Suprapubic skin (tissue), 4 donors: ENCODE data around the gene CIRBP.

Experiments
- POLR2A ChIP-seq, 2 donors: fragments of 450-650 bp; IDR thresholded peaks; one replicate each; pipeline ENCODE4 v1.6.1; 2017; ENCODE audit warnings: antibody characterized with exemption in 2 of 2, mild to moderate bottlenecking in 2 of 2, moderate library complexity in 2 of 2
- POLR2AphosphoS5 ChIP-seq, 3 donors: sonication (generic); formaldehyde crosslinking; IDR thresholded peaks; one replicate each; pipeline ENCODE4 v1.6.1; 2017; ENCODE audit warnings: antibody characterized with exemption in 3 of 3
- TF ChIP-seq, protein P1 (sequence below), 2 donors: fragments of 200-600 bp in 1 of 2; fragments of 450-650 bp in 1 of 2; sonication (generic) in 1 of 2; IDR thresholded peaks; one replicate each; pipeline ENCODE4 v1.5.1; 2016 to 2019; ENCODE audit warnings: antibody characterized with exemption in 2 of 2, mild to moderate bottlenecking in 1 of 2, moderate library complexity in 1 of 2

DNA sequence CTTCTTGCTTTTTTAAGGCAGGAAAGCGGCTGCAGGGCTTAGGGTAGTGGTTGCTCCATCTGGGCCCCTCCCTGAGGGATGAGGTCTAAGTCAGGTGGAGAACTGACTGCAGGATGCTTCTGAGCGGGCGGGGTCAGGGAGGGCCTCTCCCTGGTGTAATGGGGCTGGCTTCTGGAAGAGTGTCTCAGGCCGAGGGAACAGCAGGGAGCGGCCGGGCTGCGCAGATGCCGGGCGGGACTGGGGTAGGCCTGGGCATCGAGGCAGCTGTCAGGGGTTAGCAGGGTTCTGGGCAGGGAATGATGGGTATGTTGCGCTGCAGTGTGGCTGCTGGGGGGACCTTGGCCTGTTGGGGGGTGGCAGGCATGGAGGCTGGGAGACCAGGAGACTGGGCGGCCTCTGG is 8.9 kb downstream of the CIRBP start:
- no peak for TF ChIP-seq POLR2AphosphoS5 (IDR thresholded peaks at IDR 0.05)
- TF ChIP-seq POLR2A (IDR thresholded peaks at IDR 0.05): no peak
- TF ChIP-seq, protein P1, sequence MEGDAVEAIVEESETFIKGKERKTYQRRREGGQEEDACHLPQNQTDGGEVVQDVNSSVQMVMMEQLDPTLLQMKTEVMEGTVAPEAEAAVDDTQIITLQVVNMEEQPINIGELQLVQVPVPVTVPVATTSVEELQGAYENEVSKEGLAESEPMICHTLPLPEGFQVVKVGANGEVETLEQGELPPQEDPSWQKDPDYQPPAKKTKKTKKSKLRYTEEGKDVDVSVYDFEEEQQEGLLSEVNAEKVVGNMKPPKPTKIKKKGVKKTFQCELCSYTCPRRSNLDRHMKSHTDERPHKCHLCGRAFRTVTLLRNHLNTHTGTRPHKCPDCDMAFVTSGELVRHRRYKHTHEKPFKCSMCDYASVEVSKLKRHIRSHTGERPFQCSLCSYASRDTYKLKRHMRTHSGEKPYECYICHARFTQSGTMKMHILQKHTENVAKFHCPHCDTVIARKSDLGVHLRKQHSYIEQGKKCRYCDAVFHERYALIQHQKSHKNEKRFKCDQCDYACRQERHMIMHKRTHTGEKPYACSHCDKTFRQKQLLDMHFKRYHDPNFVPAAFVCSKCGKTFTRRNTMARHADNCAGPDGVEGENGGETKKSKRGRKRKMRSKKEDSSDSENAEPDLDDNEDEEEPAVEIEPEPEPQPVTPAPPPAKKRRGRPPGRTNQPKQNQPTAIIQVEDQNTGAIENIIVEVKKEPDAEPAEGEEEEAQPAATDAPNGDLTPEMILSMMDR (IDR thresholded peaks at IDR 0.05): no peak
